ENCODE results near the gene IL17B.
A peak's percentile ranks its signal among the peaks of the same experiment; 100 is the strongest.

The IL17B gene

GRCh38 chr5:149356391-149356790 is 22.7 kb downstream of the IL17B start:
- no peak for DNase-seq (ENCODE audit: low read depth)
- no peak overlapping the region for H3K4me3 ChIP-seq (ENCODE audit: low read depth, low read length)
- no peak for TF ChIP-seq CTCF (IDR thresholded peaks at IDR 0.05; ENCODE audit: low read depth, low read length, missing control alignments)

DNA sequence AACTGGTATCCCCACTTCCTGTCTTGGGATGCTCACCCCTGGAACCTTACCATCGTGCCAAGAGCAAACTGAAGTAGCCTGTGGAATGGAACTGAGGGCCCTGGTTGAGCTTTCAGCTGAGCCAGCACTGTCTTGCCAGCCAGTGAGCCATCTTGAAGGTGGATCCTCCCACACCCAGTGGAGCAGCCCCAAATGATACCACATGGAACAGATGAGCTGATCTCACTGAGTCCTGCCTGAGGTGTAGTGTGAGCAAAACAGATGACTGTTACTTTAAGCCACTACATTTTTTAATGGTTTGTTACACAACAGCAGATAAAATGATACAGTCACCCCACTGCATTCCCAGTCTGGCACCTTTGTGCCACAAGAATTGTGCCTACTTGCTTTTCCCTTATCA is 23.4 kb downstream of the IL17B start:
- DNase-seq (ENCODE audit: low read depth): no peak
- no peak overlapping the region for H3K4me3 ChIP-seq (ENCODE audit: low read depth, low read length)
- no peak for TF ChIP-seq CTCF (IDR thresholded peaks at IDR 0.05; ENCODE audit: low read depth, low read length, missing control alignments)

- TF ChIP-seq CTCF (IDR thresholded peaks at IDR 0.05; ENCODE audit: low read depth, low read length, missing control alignments): no peak
- no peak overlapping the region for H3K4me3 ChIP-seq (ENCODE audit: low read depth, low read length)
- DNase-seq (ENCODE audit: low read depth): no peak
These were observed 25.2 kb downstream of the IL17B start for GRCh38 chr5:149353911-149354310.

- DNase-seq (ENCODE audit: low read depth): no peak
- no peak overlapping the region for H3K4me3 ChIP-seq (ENCODE audit: low read depth, low read length)
- TF ChIP-seq CTCF (IDR thresholded peaks at IDR 0.05; ENCODE audit: low read depth, low read length, missing control alignments): no peak
These were observed 26.9 kb downstream of the IL17B start for GRCh38 chr5:149352169-149352568.

DNA sequence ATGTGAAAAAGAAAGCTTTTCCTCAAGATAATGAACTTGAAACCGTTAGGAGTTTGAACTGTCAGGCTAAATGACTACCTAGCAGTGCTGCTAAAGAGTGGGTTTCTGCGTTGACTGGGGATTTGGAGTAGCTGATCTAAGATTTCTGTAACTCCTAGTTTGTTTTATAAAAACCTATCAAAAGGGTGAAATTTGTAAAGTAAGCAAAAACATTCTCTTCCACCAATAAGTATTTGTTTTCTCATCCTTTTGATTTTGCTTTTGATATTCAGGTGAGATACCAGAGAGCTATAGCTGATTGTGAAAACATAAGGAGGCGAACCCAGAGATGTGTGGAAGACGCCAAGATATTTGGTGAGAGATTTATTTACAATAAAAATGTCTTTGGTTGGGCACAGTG is 29.7 kb downstream of the IL17B start:
- DNase-seq (ENCODE audit: low read depth): no peak
- no peak overlapping the region for H3K4me3 ChIP-seq (ENCODE audit: low read depth, low read length)

DNA sequence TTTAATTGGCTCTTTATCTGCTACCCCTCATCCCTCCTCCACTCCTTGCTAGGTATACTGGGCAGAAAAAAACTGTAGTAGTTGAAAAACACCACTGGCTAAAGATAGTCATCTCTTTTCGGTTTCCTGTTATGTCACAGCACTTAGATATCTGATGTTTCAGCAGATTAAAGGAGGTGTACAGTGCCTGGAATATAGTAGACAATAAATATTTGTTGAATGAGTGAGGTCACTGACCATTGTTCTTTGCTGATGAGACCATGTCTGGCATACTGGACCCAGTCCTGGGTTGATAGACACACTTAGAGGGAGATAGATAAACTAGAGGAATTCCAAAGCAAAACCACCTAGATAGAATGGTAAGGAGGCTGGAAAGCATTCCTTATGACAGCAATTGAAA is 30.6 kb downstream of the IL17B start:
- H3K4me3 ChIP-seq (ENCODE audit: low read depth, low read length): no peak overlapping the region
- DNase-seq (ENCODE audit: low read depth): no peak
- no peak for TF ChIP-seq CTCF (IDR thresholded peaks at IDR 0.05; ENCODE audit: low read depth, low read length, missing control alignments)

More for the DNA sequence above, 29.7 kb downstream of the IL17B start:
- TF ChIP-seq CTCF (IDR thresholded peaks at IDR 0.05; ENCODE audit: low read depth, low read length, missing control alignments): no peak

DNA sequence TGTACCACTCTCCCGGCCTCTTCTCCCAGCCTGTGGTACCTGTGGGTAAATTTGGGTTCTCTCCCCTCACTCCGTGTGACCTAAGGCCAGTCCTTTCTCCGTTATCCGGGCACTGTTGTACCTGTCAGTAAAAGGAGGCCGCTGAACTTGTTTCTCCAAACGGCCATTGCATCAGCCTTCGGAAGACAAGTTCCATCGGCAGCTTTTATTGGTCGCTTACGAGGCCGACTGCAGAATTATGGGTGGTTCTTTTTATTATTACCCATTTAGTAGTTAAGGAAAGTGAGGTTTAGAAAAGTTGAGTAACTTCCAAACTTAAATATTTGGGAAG is 33.2 kb downstream of the IL17B start:
- no peak for DNase-seq (ENCODE audit: low read depth)
- peak overlapping the region; percentile 94 for H3K4me3 ChIP-seq (ENCODE audit: low read depth, low read length)
- TF ChIP-seq CTCF (IDR thresholded peaks at IDR 0.05; ENCODE audit: low read depth, low read length, missing control alignments): no peak

Measured in GM12864 (cell line).